Measurements from ENCODE around the gene THAP4.

Gene THAP4

GRCh38 chr2:241577413-241578122 is 59.4 kb downstream of the THAP4 start:
- H3K27me3 ChIP-seq (ENCODE audit: low read depth, low read length), result no peaks in the 10 kb centered on the region
- H3K4me3 ChIP-seq (ENCODE audit: low read length), result no peak overlapping the region
- no peaks in the 10 kb centered on the region for H3K9me3 ChIP-seq (ENCODE audit: insufficient read depth, low read length)
- TF ChIP-seq EZH2phosphoT487 (IDR thresholded peaks at IDR 0.05; ENCODE audit: low read depth), result no peak
- TF ChIP-seq CTCF (IDR thresholded peaks at IDR 0.05; ENCODE audit: low read depth, low read length), result no peak
- no peaks in the 10 kb centered on the region for H3K4me1 ChIP-seq (ENCODE audit: low read length)
- H3K27ac ChIP-seq (ENCODE audit: low read length), result no peak overlapping the region
- H2AFZ ChIP-seq (ENCODE audit: low read depth, low read length), result no peak overlapping the region
- no peaks in the 10 kb centered on the region for H4K20me1 ChIP-seq (ENCODE audit: insufficient read depth, low read length)
- no peak overlapping the region for H3K9ac ChIP-seq (ENCODE audit: low read length)
- no peaks in the 10 kb centered on the region for H3K79me2 ChIP-seq (ENCODE audit: low read length)
- peaks cover 8% of the 10 kb centered on the region for H3K36me3 ChIP-seq (replicated peaks; ENCODE audit: low read depth, low read length)
- H3K4me2 ChIP-seq (ENCODE audit: low read length), result no peak overlapping the region

GRCh38 chr2:241576293-241576654 is 60.7 kb downstream of the THAP4 start:
- H3K36me3 ChIP-seq (replicated peaks; ENCODE audit: low read depth, low read length), result peaks cover 4% of the 10 kb centered on the region

GRCh38 chr2:241575624-241576292 is 61.2 kb downstream of the THAP4 start:
- H3K27ac ChIP-seq (ENCODE audit: low read length), result no peak overlapping the region
- H3K79me2 ChIP-seq (ENCODE audit: low read length), result no peaks in the 10 kb centered on the region
- no peak for TF ChIP-seq EZH2phosphoT487 (IDR thresholded peaks at IDR 0.05; ENCODE audit: low read depth)
- no peak for TF ChIP-seq CTCF (IDR thresholded peaks at IDR 0.05; ENCODE audit: low read depth, low read length)
- no peak overlapping the region for H3K4me2 ChIP-seq (ENCODE audit: low read length)
- H3K9ac ChIP-seq (ENCODE audit: low read length), result no peak overlapping the region
- H2AFZ ChIP-seq (ENCODE audit: low read depth, low read length), result no peak overlapping the region
- no peaks in the 10 kb centered on the region for H4K20me1 ChIP-seq (ENCODE audit: insufficient read depth, low read length)
- no peaks in the 10 kb centered on the region for H3K27me3 ChIP-seq (ENCODE audit: low read depth, low read length)
- no peak overlapping the region for H3K4me3 ChIP-seq (ENCODE audit: low read length)
- H3K36me3 ChIP-seq (replicated peaks; ENCODE audit: low read depth, low read length), result peaks cover 4% of the 10 kb centered on the region
- no peaks in the 10 kb centered on the region for H3K4me1 ChIP-seq (ENCODE audit: low read length)
- no peaks in the 10 kb centered on the region for H3K9me3 ChIP-seq (ENCODE audit: insufficient read depth, low read length)

More at GRCh38 chr2:241576293-241576654, 60.7 kb downstream of the THAP4 start:
- TF ChIP-seq CTCF (IDR thresholded peaks at IDR 0.05; ENCODE audit: low read depth, low read length), result no peak
- TF ChIP-seq EZH2phosphoT487 (IDR thresholded peaks at IDR 0.05; ENCODE audit: low read depth), result no peak
- Histone ChIP-seq H3K4me3 (ENCODE audit: low read length) (no peak overlapping the region), H3K27me3 (ENCODE audit: low read depth, low read length) (no peaks in the 10 kb centered on the region), H3K4me2 (ENCODE audit: low read length) (no peak overlapping the region), H3K9ac (ENCODE audit: low read length) (no peak overlapping the region), H3K79me2 (ENCODE audit: low read length) (no peaks in the 10 kb centered on the region), H3K27ac (ENCODE audit: low read length) (no peak overlapping the region), H2AFZ (ENCODE audit: low read depth, low read length) (no peak overlapping the region), H3K4me1 (ENCODE audit: low read length) (no peaks in the 10 kb centered on the region), H4K20me1 (ENCODE audit: insufficient read depth, low read length) (no peaks in the 10 kb centered on the region), H3K9me3 (ENCODE audit: insufficient read depth, low read length) (no peaks in the 10 kb centered on the region)

- Histone ChIP-seq H3K27me3 (ENCODE audit: low read depth, low read length) (no peaks in the 10 kb centered on the region), H3K4me1 (ENCODE audit: low read length) (no peaks in the 10 kb centered on the region), H3K4me3 (ENCODE audit: low read length) (no peak overlapping the region), H3K79me2 (ENCODE audit: low read length) (no peaks in the 10 kb centered on the region), H3K36me3 (replicated peaks; ENCODE audit: low read depth, low read length) (peaks cover under 1% of the 10 kb centered on the region), H3K4me2 (ENCODE audit: low read length) (no peak overlapping the region), H3K27ac (ENCODE audit: low read length) (no peak overlapping the region), H3K9ac (ENCODE audit: low read length) (no peak overlapping the region), H2AFZ (ENCODE audit: low read depth, low read length) (no peak overlapping the region), H3K9me3 (ENCODE audit: insufficient read depth, low read length) (no peaks in the 10 kb centered on the region), H4K20me1 (ENCODE audit: insufficient read depth, low read length) (no peaks in the 10 kb centered on the region)
- TF ChIP-seq CTCF (IDR thresholded peaks at IDR 0.05; ENCODE audit: low read depth, low read length), result no peak
Measured at GRCh38 chr2:241574911-241575623, 61.9 kb downstream of the THAP4 start.
